IPS-NIHi7 (cell line): ENCODE results near the gene KRT78.
"Not testable (repeated sequence)": the region's sequence is repeated elsewhere in the genome, so short reads cannot be mapped to it uniquely, and the experiment has no call there.

Experiments used
- DNase-seq: peaks from one replicate; pipeline ENCODE4 v3.0.0; 2012; ENCODE audit warnings: mixed read lengths; ENCODE audit errors: extremely low spot score

Gene KRT78

DNA sequence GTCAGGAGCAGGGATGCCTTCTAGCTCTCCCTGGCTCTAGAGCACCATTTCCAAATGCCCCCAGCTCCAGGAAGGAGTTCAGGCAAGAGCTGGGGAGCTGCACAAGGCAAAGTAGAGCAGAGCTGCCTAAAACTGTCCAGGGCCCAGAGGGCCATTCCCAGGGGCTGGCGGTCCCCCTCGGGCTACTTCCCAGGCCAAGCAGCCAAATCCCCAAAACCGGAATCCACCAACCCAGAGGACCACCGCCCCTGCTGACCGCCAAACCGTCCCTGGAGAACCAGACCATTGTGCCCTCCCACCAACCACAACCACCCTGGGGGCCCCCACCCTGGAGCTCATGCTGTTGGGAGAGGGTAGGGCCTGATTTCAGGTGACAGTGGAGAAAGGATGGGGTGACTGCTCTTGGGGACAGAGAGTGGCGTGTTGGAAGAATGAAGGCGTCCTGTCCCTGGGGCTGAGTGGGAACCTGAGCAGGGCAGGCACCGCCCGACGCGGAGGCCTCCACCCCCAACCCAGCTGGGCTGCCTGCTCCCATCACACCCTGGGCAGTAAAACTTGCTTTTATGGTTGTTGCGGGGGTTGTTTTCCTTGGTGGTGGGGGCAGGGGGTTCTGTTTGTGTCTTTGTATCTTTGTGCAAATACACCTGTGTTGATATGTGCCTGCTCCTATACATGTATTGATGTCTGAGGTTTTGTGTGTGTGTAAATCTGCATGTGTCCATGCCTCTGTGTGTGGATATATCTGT, 24.0 kb upstream of the KRT78 start:
- no peak for DNase-seq

DNA sequence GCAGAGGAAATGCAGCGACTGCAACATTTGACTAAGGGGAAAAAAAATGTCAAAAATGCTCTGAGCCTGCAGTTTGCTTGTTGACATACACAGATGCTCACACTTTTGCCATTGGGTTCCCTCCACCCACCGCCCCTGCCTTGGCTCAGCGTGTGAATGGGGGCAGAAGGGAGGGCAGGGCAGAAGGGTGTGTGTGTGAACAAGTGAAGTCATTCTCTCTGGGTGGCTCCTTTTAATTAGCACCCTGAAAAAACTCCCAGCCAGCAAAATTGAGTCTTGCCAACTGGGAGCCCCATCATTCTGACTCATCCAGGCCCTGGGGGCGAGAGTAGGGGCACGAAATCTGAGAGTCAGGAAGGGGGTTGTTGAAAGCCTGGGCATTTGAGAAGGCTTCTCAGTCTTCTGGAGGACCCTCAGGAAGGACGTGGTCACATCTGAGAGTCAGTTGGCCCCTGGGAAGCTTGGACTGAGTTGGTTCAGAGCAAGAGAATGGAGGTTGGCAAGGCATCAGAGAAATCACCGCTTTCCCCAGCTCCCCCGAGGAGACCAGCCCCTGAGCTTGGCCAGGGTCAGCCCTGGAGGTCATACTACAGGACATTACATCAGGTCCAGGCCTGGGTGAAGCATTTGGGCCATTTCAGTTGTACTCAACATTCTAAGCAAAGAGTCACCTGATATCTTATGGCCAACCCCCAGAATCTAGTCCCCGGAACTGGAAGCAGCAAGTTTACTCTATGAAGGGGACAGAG, 22.7 kb upstream of the KRT78 start:
- DNase-seq = no peak

DNA sequence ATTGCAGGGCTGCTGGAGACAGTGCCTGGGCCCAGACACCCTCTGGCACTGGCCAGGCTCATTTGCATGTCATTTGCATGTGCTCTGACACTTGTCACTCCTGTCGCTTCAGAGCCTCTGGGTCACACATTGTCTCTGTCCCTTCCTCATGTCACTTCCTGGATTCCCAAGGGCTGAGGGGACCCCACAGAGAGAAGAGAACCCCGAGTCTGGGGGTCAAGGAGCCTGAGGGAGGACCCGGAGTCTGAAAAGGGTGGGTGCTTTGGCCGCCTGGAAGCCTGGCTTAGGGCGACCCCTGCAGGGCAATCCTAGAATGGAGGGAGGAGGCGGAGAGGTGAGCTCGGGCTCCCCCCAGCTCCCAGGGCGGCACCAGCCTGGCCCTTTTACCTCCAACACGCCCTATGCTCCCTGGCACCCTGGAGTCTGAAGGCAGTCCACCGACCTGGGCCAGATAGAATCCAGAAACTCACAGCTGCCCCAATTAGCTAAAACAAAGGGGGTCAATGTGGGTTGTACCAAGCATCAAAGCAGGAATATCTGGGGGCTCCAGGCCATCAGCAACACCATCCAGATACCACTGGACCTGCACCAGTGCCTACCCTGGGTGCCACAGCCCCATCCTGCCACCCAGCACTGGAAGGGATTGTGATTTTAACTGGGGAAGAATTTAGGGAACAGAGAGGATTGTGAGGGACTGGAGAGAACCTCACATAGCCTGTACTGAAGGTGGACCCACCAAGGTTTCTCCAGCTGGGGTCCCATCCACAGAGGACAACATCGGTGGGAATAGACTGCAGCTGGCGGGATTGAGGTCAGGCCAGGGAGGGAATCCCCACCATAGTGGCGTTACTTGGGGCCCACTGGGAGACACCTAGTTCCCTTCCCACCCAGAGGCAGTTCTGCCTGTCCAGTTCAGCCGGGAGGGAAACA, 21.8 kb upstream of the KRT78 start:
- DNase-seq = peak; percentile 89

DNA sequence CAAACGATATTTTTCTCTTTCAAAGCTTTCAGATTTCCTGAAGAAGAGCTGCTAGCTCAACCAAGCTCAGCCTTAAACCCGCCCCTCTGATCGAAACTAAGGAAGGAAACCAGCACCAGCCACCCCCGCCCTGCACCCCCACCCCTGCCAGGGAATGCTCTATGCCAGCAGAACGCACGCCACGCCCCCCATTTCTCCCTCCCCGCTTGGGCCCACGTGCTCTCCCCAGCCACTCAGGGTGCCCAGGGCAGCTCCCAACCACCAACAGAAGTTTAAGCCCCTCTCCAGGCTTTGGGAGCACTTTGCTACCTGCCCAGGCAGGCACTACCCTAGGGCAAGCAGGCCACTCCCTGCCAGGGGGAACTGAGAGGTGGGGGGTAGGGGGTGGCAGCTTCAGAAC, 18.8 kb upstream of the KRT78 start:
- no peak for DNase-seq

DNA sequence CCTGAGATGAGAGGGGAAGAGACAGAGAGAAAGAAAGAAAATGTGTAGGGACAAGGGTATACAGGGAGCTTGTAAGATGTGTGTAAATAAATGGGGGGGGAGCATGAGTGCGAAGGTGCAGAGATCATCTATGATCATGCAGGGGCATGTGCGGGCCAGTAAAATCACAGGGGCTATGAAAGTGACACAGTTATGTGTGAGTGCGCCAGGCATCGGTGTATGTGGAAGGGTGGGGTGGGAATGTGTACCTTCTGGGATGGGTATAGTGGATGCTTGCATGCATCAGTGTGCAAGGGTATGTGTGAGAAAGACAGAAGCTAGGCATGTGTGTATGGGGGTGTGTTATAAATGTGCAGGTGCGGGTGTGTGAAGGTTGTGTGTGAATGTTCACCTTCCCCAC, 18.4 kb upstream of the KRT78 start:
- DNase-seq = no peak

DNA sequence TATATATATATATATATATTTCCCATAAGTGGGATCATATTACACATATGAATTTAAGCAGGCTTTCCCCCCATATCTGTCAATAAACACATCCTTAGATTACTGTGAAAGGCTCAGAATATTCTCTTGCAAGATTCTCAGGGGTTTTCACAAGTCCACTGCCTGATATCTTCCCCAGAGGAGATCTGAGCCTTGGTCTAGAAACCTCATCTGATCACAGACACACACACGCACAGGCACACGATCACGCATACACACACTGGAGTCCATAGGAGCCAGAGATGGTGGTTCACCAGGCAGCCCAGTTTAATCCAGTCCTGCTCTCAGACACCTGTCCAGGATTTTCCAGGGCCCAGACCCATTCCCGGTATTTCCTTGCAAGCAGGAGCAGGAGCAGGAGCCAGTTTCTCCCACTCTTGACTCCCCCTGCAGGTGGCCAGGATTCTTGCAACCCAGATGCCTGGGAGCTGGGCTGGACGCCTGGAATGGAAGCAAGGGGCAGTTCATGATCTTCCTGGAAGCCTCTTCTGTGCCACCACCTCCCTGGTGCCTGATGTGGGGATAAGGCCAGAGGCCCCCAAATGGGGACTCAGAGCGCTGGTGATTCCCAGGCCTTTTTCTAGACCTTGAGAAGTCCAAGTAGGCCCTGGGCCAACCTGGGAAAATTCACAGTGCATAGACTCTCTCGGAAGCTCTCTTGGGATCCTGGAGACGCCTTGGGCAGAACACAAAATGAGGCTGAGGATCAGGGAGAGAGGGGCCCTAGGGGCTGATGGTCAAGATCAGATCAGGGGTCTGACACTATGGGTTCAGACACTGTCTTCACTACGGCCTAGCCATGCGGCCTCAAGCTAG, 16.5 kb upstream of the KRT78 start:
- DNase-seq = peak; percentile 93

DNA sequence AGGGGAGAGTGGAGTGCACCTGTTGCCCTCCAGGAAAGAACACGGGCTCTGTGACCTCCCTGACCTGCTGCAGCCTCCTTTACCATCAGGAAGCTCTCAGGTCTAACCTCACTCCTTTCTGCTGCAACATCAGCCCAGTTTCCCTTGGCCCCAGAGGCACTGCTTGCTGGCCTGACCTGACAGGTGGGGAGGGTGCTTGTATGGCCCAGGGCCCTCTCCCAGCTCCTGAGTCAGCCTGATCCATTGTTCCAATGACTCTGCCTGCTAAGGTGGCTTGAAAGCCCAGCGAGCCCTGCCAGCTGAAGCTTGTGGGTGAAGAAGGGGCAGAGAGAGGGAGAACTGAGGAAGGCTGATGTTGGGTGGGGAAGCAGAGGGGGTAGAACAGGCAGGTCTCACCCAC, 13.2 kb upstream of the KRT78 start:
- no peak for DNase-seq

DNA sequence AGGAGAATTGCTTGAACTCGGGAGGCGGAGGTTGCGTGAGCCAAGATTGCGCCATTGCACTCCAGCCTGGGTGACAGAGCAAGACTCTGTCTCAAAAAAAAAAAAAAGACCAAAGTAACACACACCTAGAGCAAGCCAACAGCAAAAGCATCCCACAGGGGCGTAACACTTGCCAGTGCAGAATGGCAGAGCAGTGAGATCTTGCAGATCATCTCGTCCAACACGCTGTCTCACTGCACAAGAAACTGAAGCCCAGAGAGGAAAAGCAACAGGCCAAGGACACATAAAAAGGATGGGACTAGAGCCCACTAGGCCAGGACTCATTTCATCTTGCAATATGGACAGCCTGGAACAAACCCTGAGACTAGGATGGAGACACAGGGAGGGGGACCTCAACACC, 12.7 kb upstream of the KRT78 start:
- no peak for DNase-seq

DNA sequence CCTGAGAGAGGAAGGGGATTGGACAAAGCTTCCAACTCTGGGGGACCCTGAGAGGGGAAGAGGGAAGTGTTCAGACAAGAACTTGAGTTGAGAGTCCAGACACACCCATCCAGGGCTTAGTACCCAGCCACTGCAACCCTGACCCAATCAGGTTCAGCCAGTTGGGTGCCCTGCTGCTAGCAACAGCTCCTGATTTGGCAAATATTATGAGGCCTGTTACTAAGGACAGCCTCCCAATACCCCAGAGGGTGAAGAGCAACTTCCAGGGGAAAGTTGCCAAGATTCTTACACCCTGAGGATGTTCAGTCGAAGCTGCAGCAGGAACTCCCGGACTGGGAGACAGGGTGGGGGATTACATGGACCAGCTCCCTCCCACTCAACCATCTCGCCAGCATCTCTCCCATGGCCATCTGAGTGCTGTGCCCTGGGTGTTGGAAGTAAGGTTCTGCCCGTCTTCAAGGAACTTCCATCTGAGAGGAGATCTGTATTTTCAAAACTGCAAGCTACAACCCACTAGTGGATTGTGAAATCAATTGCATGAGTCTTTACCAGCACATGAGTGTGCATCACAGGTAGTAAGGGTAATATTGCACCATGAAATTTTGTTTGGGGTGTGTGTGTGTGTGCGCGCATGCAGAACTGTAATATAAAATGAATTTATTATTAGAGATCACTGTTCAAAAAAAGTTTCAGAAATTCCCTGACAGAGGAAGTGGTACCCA, 11.5 kb upstream of the KRT78 start:
- no peak for DNase-seq

DNA sequence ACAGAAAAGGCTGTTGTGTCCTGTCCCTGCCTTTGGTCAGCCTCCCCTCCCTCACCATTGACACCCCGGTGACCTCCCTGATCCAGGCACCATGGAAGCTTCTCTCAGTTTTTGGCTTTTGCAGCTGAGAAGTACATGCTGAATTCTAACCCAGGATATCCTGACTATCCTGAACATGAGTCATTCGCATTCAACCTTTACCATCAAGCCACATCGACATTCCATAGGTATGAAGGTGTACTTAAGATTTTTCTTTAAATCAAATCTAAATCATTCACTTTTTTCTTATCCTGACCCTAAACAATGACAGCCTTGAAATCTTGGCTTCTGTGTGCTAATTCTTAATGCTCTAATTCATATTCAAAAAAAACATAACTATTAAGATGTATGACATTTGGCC, 8.7 kb upstream of the KRT78 start:
- DNase-seq = no peak

DNA sequence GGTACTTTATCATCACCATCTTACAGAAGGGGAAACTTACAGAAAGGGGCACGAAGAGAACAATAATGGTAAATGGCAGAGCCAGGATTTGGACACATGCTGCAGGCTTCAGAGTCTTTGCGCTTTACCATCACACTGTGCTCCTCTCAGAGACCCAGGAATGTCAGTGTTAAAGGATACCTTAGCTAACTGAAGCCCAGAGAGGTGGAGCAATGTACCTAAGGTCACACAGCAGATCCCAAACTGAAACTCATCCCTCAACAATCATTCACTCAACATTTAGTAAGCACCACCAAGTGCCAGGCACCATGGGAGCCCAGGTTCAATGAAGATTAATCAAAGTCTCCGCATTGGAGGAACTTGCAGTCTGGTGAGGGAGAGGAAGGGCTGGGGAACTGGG, 8.0 kb upstream of the KRT78 start:
- DNase-seq = no peak

DNA sequence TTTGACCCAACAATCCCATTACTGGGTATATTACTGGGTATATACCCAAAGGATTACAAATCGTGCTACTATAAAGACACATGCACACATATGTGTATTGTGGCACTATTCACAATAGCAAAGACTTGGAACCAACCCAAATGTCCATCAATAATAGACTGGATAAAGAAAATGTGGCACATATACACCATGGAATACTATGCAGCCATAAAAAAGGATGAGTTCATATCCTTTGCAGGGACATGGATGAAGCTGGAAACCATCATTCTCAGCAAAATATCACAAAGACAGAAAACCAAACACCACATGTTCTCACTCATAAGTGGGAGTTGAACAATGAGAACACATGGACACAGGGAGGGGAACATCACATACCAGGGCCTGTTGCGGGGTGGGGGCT, 7.3 kb upstream of the KRT78 start:
- not testable (repeated sequence) for DNase-seq

DNA sequence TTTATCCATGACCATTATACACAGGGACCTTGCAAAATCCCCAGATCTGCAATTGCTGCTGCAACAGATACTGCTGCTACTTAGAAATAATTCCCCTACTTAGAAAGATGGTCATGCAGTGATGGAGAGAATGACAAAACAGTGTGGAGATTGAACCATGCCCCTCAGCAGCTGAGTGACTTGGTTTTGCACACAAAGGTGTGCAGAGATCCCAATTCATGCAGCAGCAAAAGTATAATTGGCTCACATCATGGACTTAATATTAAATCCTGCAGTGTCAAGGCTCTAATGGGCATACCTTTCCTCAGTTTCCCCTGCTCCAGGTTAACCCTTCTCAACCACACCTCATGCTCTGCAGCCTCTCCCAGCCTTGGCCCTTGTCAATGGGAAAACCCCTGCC, 3.0 kb upstream of the KRT78 start:
- no peak for DNase-seq

DNA sequence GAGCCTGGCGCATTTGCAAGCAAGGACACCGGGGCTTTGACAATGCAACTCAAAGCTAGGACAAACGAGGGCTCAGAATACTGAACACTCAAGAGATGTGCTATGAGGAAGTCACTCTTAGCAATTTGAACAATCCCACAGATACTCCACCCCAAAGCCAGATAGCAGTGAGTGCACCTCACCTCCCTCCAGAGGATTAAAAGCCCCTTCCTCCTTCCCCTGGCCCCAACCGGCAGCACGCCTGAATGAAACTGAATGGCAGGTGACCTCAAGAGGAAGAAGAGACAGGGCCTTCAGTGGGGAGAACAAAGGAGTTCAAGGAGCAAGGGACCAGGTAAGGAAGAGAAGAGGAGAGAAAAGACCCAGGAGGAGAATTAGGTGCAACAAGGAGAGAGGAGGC, 1.9 kb upstream of the KRT78 start:
- DNase-seq = no peak

DNA sequence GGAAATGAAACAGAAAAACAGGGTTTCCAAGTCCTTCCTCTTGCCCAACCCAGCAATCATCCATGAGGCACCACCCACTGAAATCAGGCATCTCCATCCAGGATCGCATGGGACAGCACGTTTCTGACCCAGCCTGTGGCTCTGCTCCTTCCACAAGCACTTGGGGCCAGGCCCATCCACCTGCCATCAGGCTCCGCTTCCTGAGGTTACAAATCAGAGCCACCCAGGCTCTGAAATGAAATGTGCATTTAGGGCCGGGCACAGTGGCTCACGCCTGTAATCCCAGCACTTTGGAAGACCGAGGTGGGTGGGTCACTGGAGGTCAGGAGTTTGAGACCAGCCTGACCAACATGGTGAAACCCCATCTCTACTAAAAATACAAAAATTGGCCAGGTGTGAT, 717 bp upstream of the KRT78 start:
- DNase-seq = no peak

DNA sequence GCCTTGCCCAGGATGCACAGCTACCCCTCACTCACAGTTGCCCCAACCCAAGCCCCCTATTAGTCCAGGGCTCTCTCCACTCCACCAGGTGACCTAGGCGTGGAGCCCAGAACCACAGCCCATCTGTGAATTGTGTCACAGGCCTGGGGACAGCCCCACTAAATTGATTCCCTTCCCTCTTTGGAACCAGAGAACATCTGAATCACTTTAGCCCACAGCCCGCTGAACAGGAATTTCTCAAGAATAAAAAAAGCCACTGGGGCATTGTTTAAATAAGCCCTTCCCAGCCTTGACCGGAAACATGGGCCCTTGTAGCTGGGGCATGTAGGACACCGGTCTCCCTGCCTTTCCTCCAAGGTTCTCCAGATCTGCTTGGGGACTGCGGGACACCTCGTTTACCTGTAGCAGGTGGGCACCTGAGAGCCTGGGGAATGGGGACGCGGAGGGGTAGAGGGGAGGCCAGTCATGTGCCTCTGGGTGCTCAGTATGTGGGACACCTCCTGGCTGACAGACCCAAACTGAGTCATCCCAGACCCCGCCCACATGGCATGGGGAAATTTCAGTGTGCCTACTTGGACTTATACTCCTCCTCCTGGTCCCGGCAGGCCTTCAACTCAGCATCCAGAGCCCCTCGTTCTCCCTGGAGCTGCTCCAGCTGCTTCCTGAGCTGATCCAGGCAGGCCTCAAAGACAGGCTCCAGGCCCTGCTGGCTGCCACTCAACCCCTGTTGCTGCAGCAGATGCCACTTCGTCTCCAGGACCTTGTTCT, 1.3 kb downstream of the KRT78 start:
- DNase-seq = no peak

DNA sequence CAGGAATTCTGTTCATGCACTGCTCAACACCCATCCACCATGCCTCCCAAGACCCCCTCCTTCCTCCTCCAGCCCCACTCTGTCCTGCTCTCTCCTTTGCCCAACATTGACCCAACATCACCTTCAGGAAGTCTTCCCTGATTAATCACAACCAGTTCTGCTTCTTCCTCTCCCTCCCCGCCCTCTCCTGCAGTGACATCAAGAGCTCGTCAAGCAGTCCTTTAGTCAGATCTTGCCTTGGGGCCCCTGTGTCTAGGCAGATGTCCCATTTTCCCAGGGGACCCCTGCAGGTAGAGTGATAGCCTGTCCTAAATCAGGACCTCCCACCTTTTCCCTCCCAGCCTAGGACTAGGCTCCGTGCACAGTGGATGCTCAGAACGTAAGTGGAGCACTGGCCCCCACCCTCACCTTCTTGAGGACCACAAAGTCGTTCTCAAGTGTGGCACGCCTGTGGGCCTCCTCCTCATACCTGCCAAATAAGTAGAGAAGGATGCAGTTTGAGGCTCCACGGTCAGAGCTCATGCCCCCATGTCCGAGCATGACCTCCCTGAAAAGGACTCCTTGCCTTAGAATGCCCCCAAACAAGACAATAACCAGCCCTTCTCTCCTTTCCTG, 2.3 kb downstream of the KRT78 start:
- DNase-seq = no peak

DNA sequence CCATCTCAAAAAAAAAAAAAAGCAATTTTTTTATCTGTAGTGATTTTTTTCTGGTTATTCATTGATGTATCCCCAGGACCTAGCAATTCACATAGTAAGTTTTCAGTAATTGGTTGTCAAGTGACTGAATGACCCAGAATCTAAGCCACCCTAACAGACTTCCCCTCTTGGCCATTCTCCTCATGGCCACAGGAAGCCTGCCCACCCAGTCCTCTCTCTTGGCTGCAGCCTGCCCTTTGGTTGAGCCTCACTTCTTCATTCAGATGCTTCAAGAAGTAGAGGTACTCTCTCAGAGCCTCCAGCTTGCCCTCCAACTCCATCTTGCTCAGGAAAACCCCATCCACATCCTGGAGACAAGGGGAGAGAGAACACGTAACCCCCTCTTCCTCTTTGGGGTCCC, 2.8 kb downstream of the KRT78 start:
- DNase-seq = no peak

DNA sequence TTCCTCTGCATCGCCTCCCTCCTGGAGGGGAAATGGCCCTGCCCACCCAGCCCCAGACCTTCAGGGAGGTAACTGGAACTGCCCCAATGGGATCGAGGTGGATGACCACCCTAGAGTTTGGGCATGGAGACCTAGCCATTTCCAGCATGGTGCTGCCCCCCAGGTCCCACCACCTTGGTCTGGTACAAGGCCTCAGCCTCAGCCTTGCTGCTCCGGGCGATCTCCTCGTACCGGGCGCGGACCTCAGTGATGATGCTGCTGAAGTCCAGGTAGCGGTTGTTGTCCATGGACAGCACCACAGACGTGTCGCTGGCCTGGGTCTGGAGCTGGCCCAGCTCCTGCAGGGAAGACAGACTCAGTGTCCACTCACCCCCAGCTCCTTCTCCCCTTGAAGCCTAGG, 4.4 kb downstream of the KRT78 start:
- no peak for DNase-seq
